ENCODE measurements around the gene MMP23B. TPM values are rescaled to one million over a fixed set of nuclear protein-coding genes. Genes with fewer than 3 reads are reported as not detected.

MMP23B gene
- 10 to 100 TPM; 14.7 to 19.9 TPM for total RNA-seq
- polyA plus RNA-seq (2013, experiment 1 of 2) = 10.1 TPM
- 10.4 TPM for polyA plus RNA-seq (2013, experiment 2 of 2)
- long read RNA-seq, experiment 1, partial matches to known transcripts = 0 of 5 reads
- long read RNA-seq, experiment 1, other reads (novel, unspliced or antisense) = 3 of 5 reads
- long read RNA-seq, experiment 2, transcript MMP23B-201 (8 exons, 1,326 nt) = major isoform, 9 of 22 reads
- long read RNA-seq, experiment 2, partial matches to known transcripts = 3 of 22 reads
- long read RNA-seq, experiment 2, other reads (novel, unspliced or antisense) = 10 of 22 reads
- long read RNA-seq, experiment 3 = 0 reads
- long read RNA-seq, experiment 4 = 0 reads

GRCh38 chr1:1631782-1632420 lies at the start of gene MMP23B:
Gene MMP23B (plus strand): TSS chr1:1632173. CDS start chr1:1632219, 46 bp downstream.
- 7 to 10% methylated on average over 11 to 48 of the region's 48 CpGs for WGBS, 2 experiments (ENCODE audit: insufficient coverage in 1 of 2, insufficient read length in 1 of 2)
- Histone ChIP-seq H3K4me3 (ENCODE audit: low read length) (peak within 1 kb of the TSS; percentile 35), H3K36me3 (ENCODE audit: control insufficient read depth, insufficient read depth, low read length) (no peaks in the 10 kb centered on the region), H3K4me1 (ENCODE audit: control insufficient read depth, insufficient read depth, low read length) (no peaks in the 10 kb centered on the region), H3K27me3 (ENCODE audit: control insufficient read depth, insufficient read depth, low read length, poor library complexity, severe bottlenecking) (peaks cover 14% of the 10 kb centered on the region), H3K27ac (ENCODE audit: low read depth, low read length) (no peak within 1 kb of the TSS), H3K9me3 (ENCODE audit: control insufficient read depth, low read length) (no peaks in the 10 kb centered on the region), H3K9ac (ENCODE audit: extremely low read depth, low read length, poor library complexity, severe bottlenecking) (no peak within 1 kb of the TSS)
- DNase-seq = peak; percentile 79
- H3K4me1 Mint-ChIP-seq = no peaks in the 10 kb centered on the region
- H3K27ac Mint-ChIP-seq = no peak within 1 kb of the TSS
- peaks cover 12% of the 10 kb centered on the region for H3K27me3 Mint-ChIP-seq (ENCODE audit: insufficient read depth)
- H3K9me3 Mint-ChIP-seq = peaks cover 2% of the 10 kb centered on the region
- H3K4me3 Mint-ChIP-seq = peak within 1 kb of the TSS; percentile 34
- no peak for TF ChIP-seq CTCF (conservative IDR thresholded peaks at IDR 0.05)
- peaks cover 7% of the 10 kb centered on the region for H3K36me3 Mint-ChIP-seq (ENCODE audit: low read depth)

GRCh38 chr1:1582585-1583346 lies 49.2 kb upstream of the MMP23B start:
- Histone ChIP-seq H3K36me3 (ENCODE audit: control insufficient read depth, insufficient read depth, low read length) (no peaks in the 10 kb centered on the region), H3K9me3 (ENCODE audit: control insufficient read depth, low read length) (no peaks in the 10 kb centered on the region), H3K9ac (ENCODE audit: extremely low read depth, low read length, poor library complexity, severe bottlenecking) (no peak overlapping the region), H3K27me3 (ENCODE audit: control insufficient read depth, insufficient read depth, low read length, poor library complexity, severe bottlenecking) (peaks cover 38% of the 10 kb centered on the region), H3K4me1 (ENCODE audit: control insufficient read depth, insufficient read depth, low read length) (no peaks in the 10 kb centered on the region), H3K4me3 (ENCODE audit: low read length) (no peak overlapping the region), H3K27ac (ENCODE audit: low read depth, low read length) (no peak overlapping the region)
- 79 to 80% methylated on average over 8 to 9 of the region's 9 CpGs for WGBS, 2 experiments (ENCODE audit: insufficient coverage in 1 of 2, insufficient read length in 1 of 2)
- H3K9me3 Mint-ChIP-seq = no peaks in the 10 kb centered on the region
- H3K4me3 Mint-ChIP-seq = no peak overlapping the region
- no peak overlapping the region for H3K27ac Mint-ChIP-seq
- H3K4me1 Mint-ChIP-seq = peaks cover 5% of the 10 kb centered on the region
- DNase-seq = no peak
- peaks cover 54% of the 10 kb centered on the region for H3K27me3 Mint-ChIP-seq (ENCODE audit: insufficient read depth)
- no peak for TF ChIP-seq CTCF (conservative IDR thresholded peaks at IDR 0.05)
- H3K36me3 Mint-ChIP-seq (ENCODE audit: low read depth) = no peaks in the 10 kb centered on the region

GRCh38 chr1:1583347-1584010 lies 48.5 kb upstream of the MMP23B start:
- DNase-seq = no peak
- no peaks in the 10 kb centered on the region for H3K9me3 Mint-ChIP-seq
- H3K27me3 Mint-ChIP-seq (ENCODE audit: insufficient read depth) = peaks cover 51% of the 10 kb centered on the region

More at GRCh38 chr1:1583347-1584010, 48.5 kb upstream of the MMP23B start:
- Histone ChIP-seq H3K27ac (ENCODE audit: low read depth, low read length) (no peak overlapping the region), H3K4me3 (ENCODE audit: low read length) (no peak overlapping the region), H3K4me1 (ENCODE audit: control insufficient read depth, insufficient read depth, low read length) (no peaks in the 10 kb centered on the region), H3K9ac (ENCODE audit: extremely low read depth, low read length, poor library complexity, severe bottlenecking) (no peak overlapping the region), H3K27me3 (ENCODE audit: control insufficient read depth, insufficient read depth, low read length, poor library complexity, severe bottlenecking) (peaks cover 35% of the 10 kb centered on the region), H3K36me3 (ENCODE audit: control insufficient read depth, insufficient read depth, low read length) (no peaks in the 10 kb centered on the region), H3K9me3 (ENCODE audit: control insufficient read depth, low read length) (no peaks in the 10 kb centered on the region)
- H3K36me3 Mint-ChIP-seq (ENCODE audit: low read depth) = no peaks in the 10 kb centered on the region
- WGBS, 2 experiments (ENCODE audit: insufficient coverage in 1 of 2, insufficient read length in 1 of 2) = 84 to 88% methylated on average over 10 to 22 of the region's 23 CpGs
- no peak overlapping the region for H3K27ac Mint-ChIP-seq
- TF ChIP-seq CTCF (conservative IDR thresholded peaks at IDR 0.05) = no peak
- peaks cover 5% of the 10 kb centered on the region for H3K4me1 Mint-ChIP-seq
- H3K4me3 Mint-ChIP-seq = no peak overlapping the region

All from endodermal cell (in vitro differentiated cells).